Measurements from ENCODE around the gene INAFM1.

DNA sequence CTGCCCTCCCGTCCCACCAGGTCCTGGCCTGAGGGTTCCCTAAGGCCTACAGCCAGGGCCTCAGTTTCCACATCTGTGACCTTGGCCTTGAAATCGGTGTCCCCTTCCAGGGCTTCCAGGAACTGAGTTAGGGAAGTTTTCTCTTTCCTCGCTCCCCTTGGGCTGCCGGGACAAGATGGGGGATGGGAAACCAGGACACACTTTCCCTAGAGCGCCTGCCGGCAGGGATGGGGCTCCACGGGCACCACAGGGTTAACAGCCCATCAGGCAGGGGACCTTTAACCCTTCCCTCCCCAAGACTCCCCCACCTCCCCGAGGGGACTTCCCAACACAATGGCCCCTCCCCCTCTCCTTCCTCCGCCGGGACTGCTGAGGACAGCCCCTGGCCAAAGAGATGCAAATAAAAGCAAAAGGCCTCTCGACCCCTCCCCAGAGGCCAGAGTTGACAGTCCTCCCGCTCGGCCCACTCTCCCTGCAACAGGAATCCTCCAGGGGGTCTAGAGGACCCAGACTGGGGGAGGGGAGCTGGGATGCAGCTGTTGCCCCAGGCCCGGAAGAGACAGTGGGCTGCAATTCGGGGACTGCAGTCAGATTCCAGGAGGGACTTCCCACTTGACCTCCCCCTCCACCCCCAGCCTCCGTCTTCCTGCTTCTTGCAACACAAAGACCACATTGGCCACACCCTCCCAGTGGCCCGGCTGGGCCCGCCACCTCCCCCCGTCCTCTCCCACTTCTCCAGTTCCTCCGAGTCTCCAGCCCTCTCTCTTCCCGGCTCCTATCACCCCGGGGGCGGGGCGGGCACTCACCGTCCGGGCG is 47.1 kb upstream of the INAFM1 start:
- TF ChIP-seq CTCF (IDR thresholded peaks at IDR 0.05 in 8 of 11, conservative IDR thresholded peaks at IDR 0.05 in 3 of 11) (peak in 1 of 11 experiments; percentile 6), POLR2A (IDR thresholded peaks at IDR 0.05) (no peak)

Measured in spleen (tissue), 7 donors.